Endodermal cell (in vitro differentiated cells): ENCODE results near the gene HLX. TPM values are rescaled to one million over a fixed set of nuclear protein-coding genes. Genes with fewer than 3 reads are reported as not detected.
A peak's percentile ranks its signal among the peaks of the same experiment; 100 is the strongest.

ENCODE experiments used
- DNase-seq: peaks from one replicate; pipeline ENCODE4 v3.0.0-alpha.2; 2017
- H3K27ac ChIP-seq: 2 replicates; pipeline ENCODE4 v1.5.1; 2013; ENCODE audit warnings: mild to moderate bottlenecking, low read depth, low read length, moderate library complexity
- H3K27me3 ChIP-seq: 2 replicates; pipeline ENCODE4 v1.6.1; 2013; ENCODE audit warnings: mild to moderate bottlenecking, low read length, moderate library complexity; ENCODE audit not compliant: insufficient read depth, control insufficient read depth, poor library complexity, severe bottlenecking
- H3K36me3 ChIP-seq: 2 replicates; pipeline ENCODE4 v1.7.0; 2013; ENCODE audit warnings: mild to moderate bottlenecking, low read length, moderate library complexity; ENCODE audit not compliant: control insufficient read depth, insufficient read depth
- H3K4me1 ChIP-seq: one replicate; pipeline ENCODE4 v1.7.0; 2013; ENCODE audit warnings: low read length; ENCODE audit not compliant: control insufficient read depth, insufficient read depth
- H3K4me3 ChIP-seq: 2 replicates; pipeline ENCODE4 v1.5.1; 2013; ENCODE audit warnings: mild to moderate bottlenecking, low read length, moderate library complexity
- H3K9ac ChIP-seq: 2 replicates; pipeline ENCODE4 v1.6.1; 2013; ENCODE audit warnings: mild to moderate bottlenecking, low read length, moderate library complexity; ENCODE audit not compliant: poor library complexity, severe bottlenecking; ENCODE audit errors: extremely low read depth
- H3K9me3 ChIP-seq: 2 replicates; pipeline ENCODE4 v1.6.1; 2013; ENCODE audit warnings: mild to moderate bottlenecking, low read length, moderate library complexity; ENCODE audit not compliant: control insufficient read depth
- H3K27ac Mint-ChIP-seq: 2 replicates; pipeline ENCODE4 v1.8.0; 2020; ENCODE audit warnings: mixed read lengths
- H3K27me3 Mint-ChIP-seq: 2 replicates; pipeline ENCODE4 v1.8.0; 2021; ENCODE audit warnings: mild to moderate bottlenecking, mixed read lengths; ENCODE audit not compliant: insufficient read depth
- H3K36me3 Mint-ChIP-seq: 2 replicates; pipeline ENCODE4 v1.8.0; 2020; ENCODE audit warnings: low read depth, mixed read lengths
- H3K4me1 Mint-ChIP-seq: 2 replicates; pipeline ENCODE4 v1.8.0; 2020; ENCODE audit warnings: mixed read lengths
- H3K4me3 Mint-ChIP-seq: 2 replicates; pipeline ENCODE4 v1.8.0; 2020; ENCODE audit warnings: mild to moderate bottlenecking, moderate library complexity, mixed read lengths
- H3K9me3 Mint-ChIP-seq: 2 replicates; pipeline ENCODE4 v1.8.0; 2020; ENCODE audit warnings: mild to moderate bottlenecking, mixed read lengths
- CTCF ChIP-seq: fragments of 200-600 bp; sonication (generic); conservative IDR thresholded peaks from 2 replicates; pipeline ENCODE4 v1.5.0; 2021; ENCODE audit warnings: antibody characterized with exemption, mild to moderate bottlenecking
- WGBS, 2 experiments: methylation state at CpG; one replicate each; pipeline versions ENCODE4 v1.1.5 to v1.1.7; 2013; ENCODE audit warnings: missing lambda C conversion rate in 2 of 2, mixed read lengths in 1 of 2; ENCODE audit not compliant: insufficient coverage in 1 of 2, insufficient read length in 1 of 2; 5-methylcytosine and 5-hydroxymethylcytosine counted together
- total RNA-seq, 2 donors: library from RNA; stranded (reverse); fragmentation: NEBNext Ultra II Directional in 1 of 2; extraction: Animal tissue kit (Norgen Biotek cat#: 25700) in 1 of 2; gene quantifications; 2 replicates in 1 of 2; 3 replicates in 1 of 2; pipeline ENCODE4 v1.2.1, GENCODE V29; 2021

HLX gene
- total RNA-seq, 2 donors from 2014 or later = 2.9 to 5.0 TPM

GRCh38 chr1:220921498-220921897 is 42.3 kb downstream of the HLX start:
- Histone ChIP-seq H3K27me3 (peaks cover 11% of the 10 kb centered on the region), H3K4me1 (no peaks in the 10 kb centered on the region), H3K4me3 (no peak overlapping the region), H3K36me3 (no peaks in the 10 kb centered on the region), H3K9me3 (no peaks in the 10 kb centered on the region), H3K9ac (no peak overlapping the region), H3K27ac (no peak overlapping the region)
- no peak overlapping the region for H3K4me3 Mint-ChIP-seq
- 92% methylated on average over 2 of the region's 2 CpGs; no CpG with 5 or more reads in 1 of the 2 experiments for WGBS, 2 experiments
- H3K9me3 Mint-ChIP-seq = peaks cover 3% of the 10 kb centered on the region
- no peaks in the 10 kb centered on the region for H3K36me3 Mint-ChIP-seq
- H3K27me3 Mint-ChIP-seq = peaks cover 8% of the 10 kb centered on the region
- no peak for DNase-seq
- no peak for TF ChIP-seq CTCF
- peaks cover 39% of the 10 kb centered on the region for H3K4me1 Mint-ChIP-seq
- no peak overlapping the region for H3K27ac Mint-ChIP-seq

- H3K27ac ChIP-seq = no peak overlapping the region
- Mint-ChIP-seq H3K4me3 (no peak overlapping the region), H3K4me1 (peaks cover 43% of the 10 kb centered on the region), H3K36me3 (no peaks in the 10 kb centered on the region), H3K27me3 (peaks cover 2% of the 10 kb centered on the region), H3K27ac (no peak overlapping the region), H3K9me3 (peaks cover 3% of the 10 kb centered on the region)
- WGBS, 2 experiments = 54 to 63% methylated on average over 5 to 8 of the region's 8 CpGs
- H3K4me1 ChIP-seq = peaks cover under 1% of the 10 kb centered on the region
- DNase-seq = no peak
- no peaks in the 10 kb centered on the region for H3K36me3 ChIP-seq
- H3K9me3 ChIP-seq = no peaks in the 10 kb centered on the region
- H3K4me3 ChIP-seq = no peak overlapping the region
- no peak overlapping the region for H3K9ac ChIP-seq
- peaks cover 5% of the 10 kb centered on the region for H3K27me3 ChIP-seq
- no peak for TF ChIP-seq CTCF
These were observed 42.9 kb downstream of the HLX start for GRCh38 chr1:220921971-220922635.

GRCh38 chr1:220922951-220923350 is 43.7 kb downstream of the HLX start:
- no peak overlapping the region for H3K27ac Mint-ChIP-seq
- no peaks in the 10 kb centered on the region for H3K9me3 ChIP-seq
- 63 to 72% methylated on average over 1 to 5 of the region's 5 CpGs for WGBS, 2 experiments
- TF ChIP-seq CTCF = no peak
- peaks cover 3% of the 10 kb centered on the region for H3K9me3 Mint-ChIP-seq
- H3K4me1 Mint-ChIP-seq = peaks cover 50% of the 10 kb centered on the region
- H3K4me3 ChIP-seq = no peak overlapping the region
- no peaks in the 10 kb centered on the region for H3K36me3 ChIP-seq
- no peak overlapping the region for H3K4me3 Mint-ChIP-seq
- no peaks in the 10 kb centered on the region for H3K27me3 Mint-ChIP-seq
- H3K9ac ChIP-seq = no peak overlapping the region
- peak; percentile 71 for DNase-seq
- H3K36me3 Mint-ChIP-seq = no peaks in the 10 kb centered on the region
- peaks cover 8% of the 10 kb centered on the region for H3K4me1 ChIP-seq
- H3K27ac ChIP-seq = no peak overlapping the region
- no peaks in the 10 kb centered on the region for H3K27me3 ChIP-seq
